ENCODE measurements around the gene CTCFL. TPM values are rescaled to one million over a fixed set of nuclear protein-coding genes. Genes with fewer than 3 reads are reported as not detected.

The CTCFL gene
- total RNA-seq, 2 experiments from 2014 or later: not detected

GRCh38 chr20:57537822-57538221 is 12.9 kb upstream of the CTCFL start:
- intact Hi-C loops (cut with micrococcal nuclease): no loop called here
- ChIA-PET CTCF (interaction anchor here (0.9 to 1.1 kb wide), 2 partner anchors 11 to 24 kb away, joined by 3 to 4 read pairs; no protein-coding TSS in a partner anchor), POLR2A (interaction anchor here (0.6 kb wide), 1 partner anchor 171 kb away, joined by 3 read pairs; no protein-coding TSS in a partner anchor)
- Mint-ChIP-seq H3K9me3 (no peaks in the 10 kb centered on the region), H3K36me3 (no peaks in the 10 kb centered on the region), H3K4me1 (ENCODE audit: low read depth) (no peaks in the 10 kb centered on the region), H3K4me3 (no peak overlapping the region), H3K27ac (no peak overlapping the region), H3K27me3 (peaks cover 42% of the 10 kb centered on the region)
- no peak for DNase-seq

GRCh38 chr20:57536771-57537724 is 12.1 kb upstream of the CTCFL start:
- POLR2A ChIA-PET: no interaction called here
- Mint-ChIP-seq H3K36me3 (no peaks in the 10 kb centered on the region), H3K4me3 (no peak overlapping the region), H3K9me3 (no peaks in the 10 kb centered on the region), H3K27ac (no peak overlapping the region), H3K4me1 (ENCODE audit: low read depth) (no peaks in the 10 kb centered on the region), H3K27me3 (peaks cover 44% of the 10 kb centered on the region)
- CTCF ChIA-PET: interaction anchor here (0.9 kb wide), 1 partner anchor 10 kb away, joined by 4 read pairs; no protein-coding TSS in a partner anchor
- no peak for DNase-seq
- intact Hi-C loops (cut with micrococcal nuclease): no loop called here

- POLR2A ChIA-PET: no interaction called here
- no peaks in the 10 kb centered on the region for H3K36me3 Mint-ChIP-seq
Observed at GRCh38 chr20:57536120-57536708, 11.3 kb upstream of the CTCFL start.

GRCh38 chr20:57535297-57535696 is 10.4 kb upstream of the CTCFL start:
- H3K4me1 Mint-ChIP-seq (ENCODE audit: low read depth): no peaks in the 10 kb centered on the region
- peaks cover 41% of the 10 kb centered on the region for H3K27me3 Mint-ChIP-seq
- no peaks in the 10 kb centered on the region for H3K9me3 Mint-ChIP-seq
- H3K36me3 Mint-ChIP-seq: no peaks in the 10 kb centered on the region
- no peak for DNase-seq
- no peak overlapping the region for H3K4me3 Mint-ChIP-seq
- ChIA-PET CTCF (no interaction called here), POLR2A (no interaction called here)
- intact Hi-C loops (cut with micrococcal nuclease): no loop called here
- H3K27ac Mint-ChIP-seq: no peak overlapping the region

More at GRCh38 chr20:57536120-57536708, 11.3 kb upstream of the CTCFL start:
- peaks cover 44% of the 10 kb centered on the region for H3K27me3 Mint-ChIP-seq
- intact Hi-C loops (cut with micrococcal nuclease): no loop called here
- H3K4me1 Mint-ChIP-seq (ENCODE audit: low read depth): no peaks in the 10 kb centered on the region
- no peak overlapping the region for H3K27ac Mint-ChIP-seq
- no peak for DNase-seq
- no peak overlapping the region for H3K4me3 Mint-ChIP-seq
- H3K9me3 Mint-ChIP-seq: no peaks in the 10 kb centered on the region
- CTCF ChIA-PET: no interaction called here

- intact Hi-C loops (cut with micrococcal nuclease): no loop called here
- no peak for DNase-seq
- no peaks in the 10 kb centered on the region for H3K36me3 Mint-ChIP-seq
- no peaks in the 10 kb centered on the region for H3K4me1 Mint-ChIP-seq (ENCODE audit: low read depth)
- no peaks in the 10 kb centered on the region for H3K9me3 Mint-ChIP-seq
- H3K4me3 Mint-ChIP-seq: no peak overlapping the region
- H3K27me3 Mint-ChIP-seq: peaks cover 30% of the 10 kb centered on the region
- ChIA-PET POLR2A (no interaction called here), CTCF (no interaction called here)
- H3K27ac Mint-ChIP-seq: no peak overlapping the region
Observed at GRCh38 chr20:57532104-57532503, 7.2 kb upstream of the CTCFL start.

GRCh38 chr20:57530327-57530981 is 5.5 kb upstream of the CTCFL start:
- DNase-seq: no peak
- POLR2A ChIA-PET: no interaction called here
- Mint-ChIP-seq H3K4me1 (ENCODE audit: low read depth) (no peaks in the 10 kb centered on the region), H3K9me3 (no peaks in the 10 kb centered on the region), H3K27ac (no peak overlapping the region), H3K27me3 (peaks cover 16% of the 10 kb centered on the region), H3K4me3 (no peak overlapping the region), H3K36me3 (no peaks in the 10 kb centered on the region)
- CTCF ChIA-PET: no interaction called here
- intact Hi-C loops (cut with micrococcal nuclease): no loop called here

- H3K36me3 Mint-ChIP-seq: no peaks in the 10 kb centered on the region
- POLR2A ChIA-PET: no interaction called here
Observed at GRCh38 chr20:57529810-57530209, 4.9 kb upstream of the CTCFL start.

GRCh38 chr20:57529160-57529585 is 4.2 kb upstream of the CTCFL start:
- ChIA-PET CTCF (no interaction called here), POLR2A (no interaction called here)
- Mint-ChIP-seq H3K36me3 (no peaks in the 10 kb centered on the region), H3K27me3 (peaks cover 12% of the 10 kb centered on the region), H3K9me3 (no peaks in the 10 kb centered on the region), H3K27ac (no peak overlapping the region), H3K4me3 (no peak overlapping the region), H3K4me1 (ENCODE audit: low read depth) (no peaks in the 10 kb centered on the region)
- intact Hi-C loops (cut with micrococcal nuclease): no loop called here
- no peak for DNase-seq

More at GRCh38 chr20:57529810-57530209, 4.9 kb upstream of the CTCFL start:
- intact Hi-C loops (cut with micrococcal nuclease): no loop called here
- H3K27me3 Mint-ChIP-seq: peaks cover 14% of the 10 kb centered on the region
- H3K27ac Mint-ChIP-seq: no peak overlapping the region
- CTCF ChIA-PET: no interaction called here
- no peaks in the 10 kb centered on the region for H3K9me3 Mint-ChIP-seq
- no peak overlapping the region for H3K4me3 Mint-ChIP-seq
- H3K4me1 Mint-ChIP-seq (ENCODE audit: low read depth): no peaks in the 10 kb centered on the region
- no peak for DNase-seq

GRCh38 chr20:57528148-57528547 is 3.2 kb upstream of the CTCFL start:
- H3K4me3 Mint-ChIP-seq: no peak overlapping the region
- H3K27me3 Mint-ChIP-seq: peaks cover 4% of the 10 kb centered on the region
- H3K36me3 Mint-ChIP-seq: no peaks in the 10 kb centered on the region
- H3K4me1 Mint-ChIP-seq (ENCODE audit: low read depth): peaks cover 2% of the 10 kb centered on the region
- intact Hi-C loops (cut with micrococcal nuclease): no loop called here
- H3K9me3 Mint-ChIP-seq: no peaks in the 10 kb centered on the region
- POLR2A ChIA-PET: no interaction called here
- CTCF ChIA-PET: interaction anchor here (0.9 kb wide), 1 partner anchor 68 kb away, joined by 4 read pairs; no protein-coding TSS in a partner anchor
- no peak for DNase-seq
- H3K27ac Mint-ChIP-seq: no peak overlapping the region

- Mint-ChIP-seq H3K9me3 (no peaks in the 10 kb centered on the region), H3K4me3 (no peak overlapping the region), H3K27me3 (peaks cover 1% of the 10 kb centered on the region), H3K36me3 (no peaks in the 10 kb centered on the region), H3K27ac (no peak overlapping the region), H3K4me1 (ENCODE audit: low read depth) (peaks cover 6% of the 10 kb centered on the region)
- intact Hi-C loops (cut with micrococcal nuclease): no loop called here
- no peak for DNase-seq
- CTCF ChIA-PET: interaction anchor here (0.9 to 1.0 kb wide), 2 partner anchors 10 to 69 kb away, joined by 4 read pairs; no protein-coding TSS in a partner anchor
- POLR2A ChIA-PET: no interaction called here
Observed at GRCh38 chr20:57527728-57528127, 2.8 kb upstream of the CTCFL start.

GRCh38 chr20:57526885-57527460 is 2.0 kb upstream of the CTCFL start:
- CTCF ChIA-PET: interaction anchor here (0.9 to 1.0 kb wide), 2 partner anchors 11 to 69 kb away, joined by 4 read pairs; no protein-coding TSS in a partner anchor
- POLR2A ChIA-PET: no interaction called here
- H3K9me3 Mint-ChIP-seq: no peaks in the 10 kb centered on the region
- peaks cover 11% of the 10 kb centered on the region for H3K4me1 Mint-ChIP-seq (ENCODE audit: low read depth)
- H3K27me3 Mint-ChIP-seq: no peaks in the 10 kb centered on the region
- DNase-seq: no peak
- H3K4me3 Mint-ChIP-seq: no peak overlapping the region
- no peak overlapping the region for H3K27ac Mint-ChIP-seq
- intact Hi-C loops (cut with micrococcal nuclease): no loop called here
- no peaks in the 10 kb centered on the region for H3K36me3 Mint-ChIP-seq

Data from activated CD4-positive, alpha-beta memory T cell treated with anti-CD3 and anti-CD28 coated beads for 36 hours (primary cell).